ENCODE data around the gene CPLX4.
"Not testable (repeated sequence)": the region's sequence is repeated elsewhere in the genome, so short reads cannot be mapped to it uniquely, and the experiment has no call there.

The CPLX4 gene

DNA sequence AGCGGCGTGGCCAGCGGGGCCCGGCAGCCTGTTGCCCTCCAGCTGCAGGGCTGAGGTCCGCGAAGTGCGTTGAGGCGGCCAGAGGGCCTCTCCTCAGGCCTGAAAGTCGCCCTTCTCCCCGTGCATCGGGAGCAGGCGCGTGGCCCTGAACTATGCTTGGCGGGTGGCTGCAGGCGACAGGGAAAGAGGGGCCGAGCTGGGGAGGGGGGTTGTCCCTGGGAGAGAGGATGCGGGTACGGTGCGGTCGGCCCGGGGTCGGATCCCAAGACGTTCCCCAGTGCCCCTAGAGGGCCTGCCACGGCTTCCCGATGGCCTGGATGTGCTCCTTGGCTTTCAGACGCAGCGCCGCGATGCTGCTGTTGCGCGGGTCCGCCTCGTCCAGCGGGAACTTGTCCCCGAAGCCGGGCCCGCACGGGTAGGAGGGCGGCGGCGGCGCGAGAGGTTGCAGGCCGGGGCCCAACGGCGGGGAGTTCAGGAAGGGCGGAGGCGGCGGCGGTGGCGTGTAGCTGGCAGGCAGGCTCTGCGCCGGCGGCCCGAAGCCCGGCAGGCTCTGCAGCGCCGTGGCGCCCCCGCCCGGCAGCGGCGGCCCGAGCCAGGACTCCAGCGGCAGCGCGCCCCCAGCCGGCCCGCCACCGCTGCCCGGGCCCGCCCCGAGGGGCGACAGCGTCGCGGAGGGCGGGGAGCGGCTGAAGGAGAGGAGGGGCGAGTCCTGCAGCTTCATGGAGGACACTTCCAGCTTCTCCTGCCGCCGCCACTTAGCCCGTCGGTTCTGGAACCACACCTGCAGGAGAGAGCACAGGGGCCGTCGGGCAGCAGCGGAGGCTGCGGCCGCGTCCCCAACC, 49.5 kb downstream of the CPLX4 start:
- DNase-seq = peak; percentile 9

DNA sequence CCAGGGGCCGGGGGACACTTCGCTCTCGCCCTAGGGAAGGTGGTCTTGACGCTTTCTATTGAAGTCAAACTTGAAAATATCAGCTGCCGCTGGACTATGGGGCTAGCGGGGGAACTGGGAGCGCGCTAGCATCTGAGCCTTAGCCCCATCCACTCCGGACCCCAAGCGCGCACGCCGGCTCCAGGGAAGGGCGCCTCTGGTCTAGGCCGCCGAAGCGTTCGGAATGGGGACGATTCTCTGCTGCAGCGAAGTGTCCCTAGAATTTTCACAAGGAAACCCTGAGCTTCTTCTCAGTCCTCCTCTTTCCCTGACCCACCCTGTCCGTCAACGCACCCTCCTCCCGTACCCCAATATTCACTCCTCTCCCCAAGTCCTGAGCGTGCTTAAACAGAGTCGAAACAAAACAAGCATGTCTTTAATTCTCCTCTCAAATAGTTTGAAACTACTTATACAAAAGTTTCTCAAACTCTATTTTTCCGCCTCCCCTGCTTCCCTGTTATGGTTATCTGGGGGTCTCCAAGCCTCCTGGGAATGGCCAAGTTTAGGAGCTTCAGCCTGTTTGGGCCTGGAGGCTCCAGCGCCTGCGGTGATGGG, 50.2 kb downstream of the CPLX4 start:
- no peak for DNase-seq

DNA sequence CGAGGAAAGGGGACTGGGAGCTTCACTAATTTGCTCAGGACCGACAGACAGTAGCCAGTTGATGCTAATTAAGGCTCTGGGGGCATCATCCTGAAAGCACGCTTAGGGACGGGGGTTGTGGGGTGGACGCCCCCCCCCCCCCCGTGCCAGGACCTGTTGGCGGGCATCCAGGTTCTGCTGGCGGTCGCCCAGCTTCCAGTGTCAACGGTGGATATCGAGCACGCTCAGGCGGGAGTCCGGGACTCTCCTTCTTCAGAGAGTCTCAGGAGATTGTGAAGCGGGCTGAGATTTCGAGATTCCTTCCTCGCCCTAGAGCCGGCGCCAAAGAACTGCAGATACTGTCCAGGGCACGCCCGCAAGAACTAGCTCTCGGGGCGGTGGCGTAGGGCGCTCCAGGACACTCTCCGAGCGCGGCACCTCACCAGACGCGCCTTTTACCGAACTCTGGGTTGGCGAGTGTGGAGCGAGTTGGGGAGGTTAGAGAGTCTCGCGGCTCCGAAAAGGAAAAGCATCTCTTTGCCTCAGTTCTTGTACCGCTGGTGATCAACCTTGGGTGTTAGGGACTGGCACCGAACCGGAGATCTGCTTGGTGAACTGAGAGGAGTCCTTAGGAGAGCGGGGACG, 50.8 kb downstream of the CPLX4 start:
- no peak for DNase-seq

DNA sequence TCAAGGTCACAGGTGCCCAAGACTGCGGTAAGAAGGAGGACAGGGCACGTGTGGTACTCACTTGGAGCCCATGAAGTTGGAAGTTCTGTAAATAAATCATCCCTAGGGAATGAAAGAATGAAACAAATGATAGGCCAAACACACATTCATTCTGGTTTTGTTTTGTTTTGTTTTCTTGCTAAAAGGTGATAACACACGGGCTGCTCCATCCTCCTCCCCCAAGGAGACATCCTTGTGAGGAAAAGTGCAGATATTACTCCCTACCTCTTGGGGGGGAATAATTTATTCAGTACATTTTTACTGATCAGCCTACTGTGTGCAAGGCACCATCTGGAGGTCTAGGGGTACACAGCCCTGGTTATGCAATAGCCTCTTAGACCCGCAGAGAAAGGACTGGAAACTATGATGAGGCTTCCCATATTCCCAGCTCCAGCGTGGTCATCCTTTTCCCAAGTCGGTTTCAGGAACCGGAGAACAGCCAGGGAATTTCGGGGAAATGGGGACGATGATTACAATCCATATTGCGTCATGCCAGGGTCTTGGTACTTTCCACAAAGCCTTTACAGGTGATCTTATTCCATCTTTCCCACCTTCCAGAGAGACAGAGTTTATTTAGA, 51.5 kb downstream of the CPLX4 start:
- DNase-seq = no peak

DNA sequence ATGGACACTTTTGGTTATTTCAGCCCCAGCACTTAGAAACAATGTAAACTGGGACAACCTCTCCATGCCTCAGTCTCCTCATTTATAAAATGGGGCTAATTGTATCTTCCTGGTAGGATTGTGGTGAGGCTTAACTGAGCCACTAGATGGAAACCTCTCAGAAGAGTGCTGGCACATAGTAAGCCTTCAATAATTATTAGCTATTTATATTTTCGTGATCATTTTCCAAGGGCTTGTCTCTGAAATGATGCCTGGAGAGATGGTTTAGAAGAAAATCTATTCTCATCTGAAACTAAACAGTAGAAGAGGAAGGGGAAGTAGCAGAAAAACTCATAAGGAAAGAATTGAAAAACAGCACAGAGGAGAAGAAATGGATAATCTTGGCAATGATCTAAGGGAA, 52.0 kb downstream of the CPLX4 start:
- DNase-seq = no peak

DNA sequence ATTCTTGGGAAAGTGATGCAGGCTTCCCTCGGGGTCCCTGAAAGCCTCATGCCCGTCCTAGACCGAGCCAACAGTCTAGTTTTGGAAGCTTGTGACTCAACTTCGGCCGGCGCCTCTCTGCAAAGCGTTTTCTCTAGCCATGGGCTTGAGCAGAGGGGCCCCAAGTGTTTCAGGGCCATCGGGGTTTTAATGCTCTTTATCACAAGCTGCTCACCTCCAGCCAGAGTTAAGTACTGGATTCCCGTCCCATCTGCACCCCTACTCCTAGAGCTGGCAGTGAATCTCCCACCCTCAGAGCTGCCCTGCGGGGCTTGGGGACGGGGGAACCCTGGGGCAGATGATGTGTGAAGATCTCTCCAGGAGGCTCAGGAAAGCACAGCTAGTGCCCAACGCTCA, 52.5 kb downstream of the CPLX4 start:
- DNase-seq = no peak

DNA sequence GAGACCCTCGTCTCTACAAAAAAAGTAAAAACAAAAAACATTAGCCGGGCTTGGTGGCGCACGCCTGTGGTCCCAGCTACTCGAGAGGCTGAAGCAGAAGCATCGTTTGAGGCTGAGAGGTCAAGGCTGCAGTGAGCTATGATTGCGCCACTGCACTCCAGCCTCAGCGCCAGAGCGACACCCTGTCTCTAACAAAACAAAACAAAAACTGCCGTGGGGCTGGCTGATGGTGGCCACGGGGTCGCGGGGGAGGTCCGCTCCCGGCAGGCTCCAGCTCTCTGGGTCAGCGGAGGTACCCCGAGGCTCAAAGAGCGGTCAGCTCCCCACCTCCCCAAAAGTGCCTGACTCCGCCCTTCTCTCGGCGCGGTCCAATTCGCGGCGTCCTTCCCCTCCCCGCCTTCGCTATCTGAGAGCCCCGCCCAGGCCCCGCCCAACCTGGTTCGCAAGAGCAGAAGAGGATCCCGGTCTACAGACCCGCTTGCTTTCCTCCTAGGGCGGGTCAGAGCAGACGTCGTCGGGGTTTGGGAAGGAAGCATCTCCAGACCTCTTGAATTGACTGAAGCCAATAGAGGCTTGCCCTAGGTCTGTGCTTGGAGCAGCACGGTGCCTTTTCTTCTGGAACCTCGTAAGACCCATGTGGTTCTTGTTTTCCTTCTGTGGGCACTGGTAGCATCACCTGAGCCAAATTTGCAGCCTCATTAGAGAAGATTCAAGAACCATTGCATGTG, 53.0 kb downstream of the CPLX4 start:
- no peak for DNase-seq

DNA sequence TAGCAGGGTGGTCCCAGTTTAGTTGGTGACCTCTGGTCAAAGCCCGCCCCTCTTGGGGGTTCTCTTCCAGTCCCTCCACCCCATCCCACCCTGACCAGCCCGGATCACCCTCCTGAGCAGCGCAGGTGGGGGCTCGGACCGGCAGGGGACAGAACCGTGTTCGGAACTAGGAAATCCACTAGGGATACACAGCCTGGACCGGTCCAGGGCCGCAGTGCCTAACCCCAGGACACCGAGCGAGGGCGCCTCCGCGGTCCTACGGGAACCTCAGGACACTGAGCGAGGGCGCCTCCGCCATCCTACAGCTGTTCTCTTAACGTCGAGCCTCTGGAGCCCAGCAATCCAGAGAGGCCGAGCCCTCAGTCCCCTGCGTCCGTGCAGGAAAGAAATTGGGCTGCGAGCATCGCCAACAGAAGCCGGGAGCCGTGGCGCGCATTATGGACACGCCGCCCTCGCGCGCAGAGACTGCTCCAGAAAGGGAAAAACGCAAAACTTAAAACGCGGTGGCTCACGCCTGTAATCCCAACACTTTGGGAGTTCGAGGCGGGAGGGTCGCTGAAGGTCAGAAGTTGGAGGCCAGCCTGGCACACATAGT, 53.7 kb downstream of the CPLX4 start:
- no peak for DNase-seq

DNA sequence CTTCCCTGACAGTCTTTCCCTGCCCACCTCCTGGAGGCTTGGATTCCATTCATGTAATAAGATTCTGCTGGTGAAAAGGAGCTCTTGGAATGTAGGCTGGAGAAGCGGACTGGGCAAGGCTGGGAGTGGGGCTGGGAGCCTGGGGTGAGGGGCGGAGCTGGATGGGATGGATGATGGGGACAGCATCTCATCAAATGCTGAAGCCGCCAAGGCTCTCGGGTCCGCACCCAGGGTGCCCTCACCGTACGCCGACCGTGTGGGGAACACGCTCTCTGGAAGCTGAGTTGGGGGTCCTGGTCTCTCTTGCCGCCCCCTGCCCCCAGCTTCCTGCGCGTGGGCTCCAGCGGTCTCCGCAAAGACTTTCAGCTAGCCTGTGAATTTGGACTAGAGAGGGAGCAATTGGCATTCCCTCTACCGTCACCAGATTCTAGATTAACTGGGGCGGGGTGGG, 54.3 kb downstream of the CPLX4 start:
- DNase-seq = no peak

DNA sequence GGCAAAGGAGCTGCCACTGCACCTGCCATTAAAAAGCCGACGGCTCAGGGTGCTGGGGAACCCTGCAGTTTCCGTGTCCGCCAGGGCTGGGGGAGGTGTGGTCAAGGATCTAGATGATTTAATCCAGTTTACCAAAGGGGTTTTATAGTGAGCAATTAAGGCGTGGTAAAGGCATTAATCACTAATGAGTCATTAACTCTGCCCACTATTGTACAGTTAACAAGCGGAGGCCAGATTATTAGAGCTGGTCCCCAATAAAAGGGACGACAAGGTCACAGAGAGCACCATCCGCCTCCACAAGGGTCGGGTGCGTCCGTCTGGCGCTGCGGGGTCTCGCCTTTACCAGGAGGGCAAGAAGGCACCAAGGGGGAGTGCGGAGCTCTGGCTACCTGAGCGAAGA, 54.8 kb downstream of the CPLX4 start:
- DNase-seq = no peak

DNA sequence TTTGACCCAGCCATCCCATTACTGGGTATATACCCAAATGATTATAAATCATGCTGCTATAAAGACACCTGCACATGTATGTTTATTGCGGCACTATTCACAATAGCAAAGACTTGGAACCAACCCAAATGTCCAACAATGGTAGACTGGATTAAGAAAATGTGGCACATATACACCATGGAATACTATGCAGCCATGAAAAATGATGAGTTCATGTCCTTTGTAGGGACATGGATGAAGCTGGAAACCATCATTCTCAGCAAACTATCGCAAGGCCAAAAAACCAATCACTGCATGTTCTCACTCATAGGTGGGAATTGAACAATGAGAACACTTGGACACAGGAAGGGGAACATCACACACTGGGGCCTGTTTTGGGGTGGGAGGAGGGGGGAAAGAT, 56.2 kb downstream of the CPLX4 start:
- DNase-seq = not testable (repeated sequence)

DNA sequence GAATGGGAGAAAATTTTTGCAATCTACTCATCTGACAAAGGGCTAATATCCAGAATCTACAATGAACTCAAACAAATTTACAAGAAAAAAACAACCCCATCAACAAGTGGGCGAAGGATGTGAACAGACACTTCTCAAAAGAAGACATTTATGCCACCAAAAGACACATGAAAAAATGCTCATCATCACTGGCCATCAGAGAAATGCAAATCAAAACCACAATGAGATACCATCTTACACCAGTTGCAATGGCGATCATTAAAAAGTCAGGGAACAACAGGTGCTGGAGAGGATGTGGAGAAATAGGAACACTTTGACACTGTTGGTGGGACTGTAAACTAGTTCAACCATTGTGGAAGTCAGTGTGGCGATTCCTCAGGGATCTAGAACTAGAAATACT, 56.6 kb downstream of the CPLX4 start:
- DNase-seq = not testable (repeated sequence)

DNA sequence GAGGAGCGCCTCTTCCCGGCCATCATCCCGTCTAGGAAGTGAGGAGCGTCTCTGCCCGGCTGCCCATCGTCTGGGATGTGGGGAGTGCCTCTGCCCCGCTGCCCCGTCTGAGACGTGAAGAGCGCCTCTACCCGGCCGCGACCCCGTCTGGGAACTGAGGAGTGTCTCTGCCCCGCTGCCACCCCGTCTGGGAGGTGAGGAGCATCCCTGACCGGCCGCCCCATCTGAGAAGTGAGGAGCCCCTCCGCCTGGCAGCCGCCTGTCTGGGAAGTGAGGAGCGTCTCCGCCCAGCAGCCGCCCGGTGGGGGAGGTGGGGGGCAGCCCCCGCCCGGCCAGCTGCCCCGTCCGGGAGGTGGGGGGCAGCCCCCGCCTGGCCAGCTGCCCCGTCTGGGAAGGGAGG, 63.0 kb downstream of the CPLX4 start:
- DNase-seq = not testable (repeated sequence)

DNA sequence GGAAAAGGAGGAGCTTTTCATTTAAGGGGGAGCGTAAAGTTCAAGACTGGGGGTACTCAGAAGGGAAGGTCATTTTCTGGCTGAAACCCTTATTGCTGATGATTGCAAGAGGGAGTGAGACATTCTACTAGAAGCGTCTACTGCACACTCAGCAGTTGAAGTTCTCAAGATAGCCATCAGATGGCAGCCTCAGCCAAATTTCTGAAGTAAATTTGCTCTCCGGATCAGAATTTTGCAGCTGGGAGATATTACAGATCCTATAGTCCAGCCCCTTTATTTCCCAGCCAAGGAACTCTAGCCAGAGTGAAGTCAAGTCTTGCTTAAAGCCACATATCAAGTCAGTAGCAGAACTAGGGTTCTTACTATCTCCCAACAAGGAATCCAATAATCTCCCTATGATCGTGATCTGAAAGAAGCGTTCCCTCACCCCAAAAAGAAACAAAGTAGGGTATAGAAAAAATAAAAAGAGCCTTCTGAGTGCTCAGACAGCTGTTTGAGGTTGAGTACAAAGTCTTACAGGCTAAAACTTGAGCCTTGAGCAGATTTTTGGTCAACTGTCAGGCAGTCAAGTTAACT, 69.2 kb downstream of the CPLX4 start:
- DNase-seq = peak; percentile 23

DNA sequence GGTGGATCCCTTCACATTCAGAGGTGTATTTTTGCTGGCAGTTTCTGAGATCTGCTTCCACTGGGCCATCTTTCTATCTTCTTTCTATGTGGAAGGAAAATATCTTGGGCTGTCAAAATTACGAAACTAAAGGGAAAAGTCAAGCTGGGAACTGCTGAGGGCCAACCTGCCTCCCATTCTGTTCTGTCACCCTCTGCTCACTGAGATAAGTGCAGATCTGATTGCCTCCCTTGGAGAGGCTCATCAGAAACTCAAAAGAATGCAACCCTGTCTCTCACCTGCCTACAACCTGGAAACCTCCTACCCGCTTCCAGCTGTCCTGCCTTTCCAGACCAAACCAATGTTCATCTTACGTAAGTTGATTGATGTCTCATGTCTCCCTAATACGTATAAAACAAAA, 71.7 kb downstream of the CPLX4 start:
- no peak for DNase-seq

Data from CD4-positive, alpha-beta T cell treated with Interleukin-10 for 1 hour (primary cell).